ENCODE results near the gene ECE2. TPM values are rescaled to one million over a fixed set of nuclear protein-coding genes. Genes with fewer than 3 reads are reported as not detected.

Gene ECE2
- total RNA-seq, 4 donors from 2014 or later: not detected

DNA sequence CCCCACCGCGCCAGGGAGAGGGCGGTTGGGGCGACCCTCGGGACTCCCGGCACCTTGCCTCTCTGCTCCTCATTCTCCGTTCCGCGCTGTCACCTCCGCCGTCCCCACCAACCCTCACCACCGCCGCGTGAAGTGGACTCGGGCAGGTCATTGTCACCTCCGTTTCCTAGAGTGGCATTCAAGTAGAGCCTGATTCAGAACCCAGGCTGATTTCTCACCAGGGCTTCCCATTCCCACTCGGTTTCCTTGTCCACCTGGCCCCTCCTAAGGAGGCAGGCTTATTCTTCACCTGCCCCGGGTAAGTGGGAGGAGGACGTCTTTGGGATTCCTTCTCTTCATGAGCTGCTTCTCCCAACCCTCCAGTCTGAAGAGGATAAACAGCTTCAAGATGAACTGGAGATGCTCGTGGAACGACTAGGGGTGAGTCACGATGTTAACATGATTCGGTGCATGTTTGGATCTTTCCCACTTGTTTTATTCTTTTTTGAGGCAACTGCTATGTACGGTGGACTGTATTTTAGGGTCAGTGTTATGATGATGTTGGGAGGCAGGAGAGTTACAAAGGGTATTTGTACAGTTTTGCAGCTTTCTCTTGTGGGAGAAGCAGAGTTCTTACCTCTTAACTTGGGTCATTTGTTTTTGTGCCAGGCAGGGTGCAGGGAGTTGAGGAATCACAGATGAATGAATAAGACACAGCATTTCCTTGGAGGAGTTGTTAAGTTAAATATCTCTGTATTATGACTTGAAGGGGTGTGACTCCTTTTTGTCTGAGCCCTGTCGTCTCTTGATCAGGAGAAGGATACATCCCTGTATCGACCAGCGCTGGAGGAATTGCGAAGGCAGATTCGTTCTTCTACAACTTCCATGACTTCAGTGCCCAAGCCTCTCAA lies 23.9 kb downstream of the ECE2 start:
- 21 to 22% methylated on average over 23 to 26 of the region's 29 CpGs for WGBS, 2 donors
- no peaks in the 10 kb centered on the region for H3K27me3 ChIP-seq
- H3K36me3 ChIP-seq: peaks cover 36 to 41% of the 10 kb centered on the region in 2 donors
- DNase-seq: no peak
- peaks cover 11 to 13% of the 10 kb centered on the region in 2 donors for H3K4me1 ChIP-seq
- intact Hi-C loops (cut with DNase I): loop anchor here (5.0 kb wide), 1 partner anchor 122 kb away; no protein-coding TSS in a partner anchor
- no peak for TF ChIP-seq POLR2A (IDR thresholded peaks at IDR 0.05)
- TF ChIP-seq, protein P1, sequence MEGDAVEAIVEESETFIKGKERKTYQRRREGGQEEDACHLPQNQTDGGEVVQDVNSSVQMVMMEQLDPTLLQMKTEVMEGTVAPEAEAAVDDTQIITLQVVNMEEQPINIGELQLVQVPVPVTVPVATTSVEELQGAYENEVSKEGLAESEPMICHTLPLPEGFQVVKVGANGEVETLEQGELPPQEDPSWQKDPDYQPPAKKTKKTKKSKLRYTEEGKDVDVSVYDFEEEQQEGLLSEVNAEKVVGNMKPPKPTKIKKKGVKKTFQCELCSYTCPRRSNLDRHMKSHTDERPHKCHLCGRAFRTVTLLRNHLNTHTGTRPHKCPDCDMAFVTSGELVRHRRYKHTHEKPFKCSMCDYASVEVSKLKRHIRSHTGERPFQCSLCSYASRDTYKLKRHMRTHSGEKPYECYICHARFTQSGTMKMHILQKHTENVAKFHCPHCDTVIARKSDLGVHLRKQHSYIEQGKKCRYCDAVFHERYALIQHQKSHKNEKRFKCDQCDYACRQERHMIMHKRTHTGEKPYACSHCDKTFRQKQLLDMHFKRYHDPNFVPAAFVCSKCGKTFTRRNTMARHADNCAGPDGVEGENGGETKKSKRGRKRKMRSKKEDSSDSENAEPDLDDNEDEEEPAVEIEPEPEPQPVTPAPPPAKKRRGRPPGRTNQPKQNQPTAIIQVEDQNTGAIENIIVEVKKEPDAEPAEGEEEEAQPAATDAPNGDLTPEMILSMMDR (IDR thresholded peaks at IDR 0.05): no peak
- H3K27ac ChIP-seq: peak overlapping the region in 1 of 3 donors; percentile 54
- H3K9me3 ChIP-seq: no peaks in the 10 kb centered on the region
- peak overlapping the region; percentile 56 to 88 (median 56) for H3K4me3 ChIP-seq (replicated peaks in 1 of 3)

DNA sequence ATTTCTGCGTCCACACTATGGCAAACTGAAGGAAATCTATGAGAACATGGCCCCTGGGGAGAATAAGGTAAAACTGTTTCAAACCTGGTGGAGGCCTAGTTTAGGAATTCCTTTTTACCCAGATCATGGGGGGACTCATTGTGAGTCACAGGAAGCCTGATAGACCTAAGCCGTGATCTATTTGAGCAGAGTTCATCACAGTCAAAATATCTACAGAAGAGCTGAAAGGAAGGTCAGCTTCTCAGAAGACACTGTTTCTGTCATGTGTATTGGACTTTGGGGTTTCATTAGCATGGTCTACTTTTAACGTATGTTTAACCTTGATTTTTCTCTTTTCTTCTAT lies 24.5 kb downstream of the ECE2 start:
- intact Hi-C loops (cut with DNase I): loop anchor here (5.0 kb wide), 1 partner anchor 123 kb away; no protein-coding TSS in a partner anchor
- Histone ChIP-seq H3K4me1 (peaks cover 11 to 13% of the 10 kb centered on the region in 2 donors), H3K27me3 (no peaks in the 10 kb centered on the region), H3K9me3 (no peaks in the 10 kb centered on the region), H3K36me3 (peaks cover 39 to 44% of the 10 kb centered on the region in 2 donors), H3K4me3 (replicated peaks in 1 of 3) (peak overlapping the region in 1 of 3 donors; percentile 56), H3K27ac (no peak overlapping the region)
- TF ChIP-seq, protein P1 (IDR thresholded peaks at IDR 0.05): no peak
- no peak for TF ChIP-seq POLR2A (IDR thresholded peaks at IDR 0.05)
- no peak for DNase-seq
- 84 to 87% methylated on average over 3 of the region's 3 CpGs for WGBS, 2 donors

DNA sequence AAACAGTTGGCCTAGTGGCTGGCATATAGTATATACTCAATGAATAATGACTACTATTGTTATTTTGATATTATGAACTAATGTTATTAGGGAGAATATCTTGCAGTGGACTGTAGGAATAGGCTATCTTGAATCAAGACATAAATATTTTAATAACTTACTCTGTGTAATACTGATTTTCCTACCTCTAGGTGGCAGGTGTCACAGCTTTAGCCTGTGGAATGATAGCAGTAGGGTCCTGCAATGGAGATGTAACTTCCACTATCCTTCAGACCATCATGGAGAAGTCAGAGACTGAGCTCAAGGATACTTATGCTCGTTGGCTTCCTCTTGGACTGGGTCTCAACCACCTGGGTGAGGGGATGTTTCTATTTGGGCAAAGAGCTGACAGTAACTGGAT lies 29.8 kb downstream of the ECE2 start:
- H3K36me3 ChIP-seq: peaks cover 72 to 73% of the 10 kb centered on the region in 2 donors
- H3K27ac ChIP-seq: no peak overlapping the region
- DNase-seq: no peak
- 40 to 48% methylated on average over 1 of the region's 1 CpG for WGBS, 2 donors
- no peak for TF ChIP-seq POLR2A (IDR thresholded peaks at IDR 0.05)
- TF ChIP-seq, protein P1 (IDR thresholded peaks at IDR 0.05): peak in 1 of 6 experiments; percentile 26
- H3K27me3 ChIP-seq: no peaks in the 10 kb centered on the region
- no peaks in the 10 kb centered on the region for H3K9me3 ChIP-seq
- H3K4me1 ChIP-seq: peaks cover 0 to 2% of the 10 kb centered on the region in 2 donors
- intact Hi-C loops (cut with DNase I): no loop called here
- H3K4me3 ChIP-seq (replicated peaks in 1 of 3): no peak overlapping the region

DNA sequence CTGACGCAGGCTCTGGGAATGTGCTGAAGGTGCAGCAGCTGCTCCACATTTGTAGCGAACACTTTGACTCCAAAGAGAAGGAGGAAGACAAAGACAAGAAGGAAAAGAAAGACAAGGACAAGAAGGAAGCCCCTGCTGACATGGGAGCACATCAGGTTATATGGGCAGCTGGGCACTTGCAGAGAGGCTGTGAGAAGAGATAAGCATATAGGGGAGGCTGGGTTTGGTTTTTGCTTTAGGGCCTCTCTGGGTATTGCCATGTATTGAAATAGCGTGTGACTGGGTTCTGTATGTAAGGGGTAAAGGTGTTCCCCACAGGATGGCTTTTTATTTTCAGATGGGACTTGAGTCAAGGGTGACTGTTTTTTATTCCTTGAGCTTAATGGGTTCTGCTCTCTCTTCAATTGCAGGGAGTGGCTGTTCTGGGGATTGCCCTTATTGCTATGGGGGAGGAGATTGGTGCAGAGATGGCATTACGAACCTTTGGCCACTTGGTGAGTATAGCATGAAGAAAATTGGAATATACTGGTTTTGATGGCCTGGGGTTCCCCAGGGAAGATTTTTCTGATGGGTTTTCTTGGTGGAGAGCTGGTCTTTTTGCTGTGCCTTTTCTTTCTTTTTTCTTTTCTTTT lies 30.6 kb downstream of the ECE2 start:
- no peaks in the 10 kb centered on the region for H3K9me3 ChIP-seq
- no peaks in the 10 kb centered on the region for H3K27me3 ChIP-seq
- DNase-seq: no peak
- no peaks in the 10 kb centered on the region for H3K4me1 ChIP-seq
- no peak for TF ChIP-seq POLR2A (IDR thresholded peaks at IDR 0.05)
- TF ChIP-seq, protein P1 (IDR thresholded peaks at IDR 0.05): no peak
- 94 to 95% methylated on average over 4 of the region's 4 CpGs for WGBS, 2 donors
- no peak overlapping the region for H3K4me3 ChIP-seq (replicated peaks in 1 of 3)
- no peak overlapping the region for H3K27ac ChIP-seq
- intact Hi-C loops (cut with DNase I): no loop called here
- H3K36me3 ChIP-seq: peaks cover 68 to 69% of the 10 kb centered on the region in 2 donors

DNA sequence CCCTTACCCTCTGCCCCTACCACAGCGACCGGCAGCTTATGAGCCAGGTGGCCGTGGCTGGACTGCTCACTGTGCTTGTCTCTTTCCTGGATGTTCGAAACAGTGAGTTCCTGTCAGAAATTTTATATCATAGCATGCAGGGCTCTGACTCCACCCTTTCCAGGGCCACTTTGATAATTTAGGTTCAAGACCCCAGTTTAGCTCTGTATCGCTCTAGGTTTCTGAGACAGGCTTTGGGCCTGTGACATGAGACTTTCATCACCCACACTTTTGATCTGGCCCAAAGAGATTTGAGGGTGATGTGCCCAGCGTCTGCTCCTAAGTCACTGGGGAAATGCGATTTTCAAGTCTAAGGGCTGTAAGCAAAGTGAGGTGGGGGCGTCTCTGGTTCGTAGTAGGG lies 32.1 kb downstream of the ECE2 start:
- no peak for DNase-seq
- Histone ChIP-seq H3K27me3 (no peaks in the 10 kb centered on the region), H3K4me1 (no peaks in the 10 kb centered on the region), H3K36me3 (peaks cover 54 to 55% of the 10 kb centered on the region in 2 donors), H3K27ac (no peak overlapping the region), H3K9me3 (no peaks in the 10 kb centered on the region), H3K4me3 (replicated peaks in 1 of 3) (no peak overlapping the region)
- WGBS, 2 donors: 94 to 96% methylated on average over 9 of the region's 9 CpGs
- TF ChIP-seq, protein P1 (IDR thresholded peaks at IDR 0.05): no peak
- TF ChIP-seq POLR2A (IDR thresholded peaks at IDR 0.05): no peak
- intact Hi-C loops (cut with DNase I): no loop called here

Data from thyroid gland (tissue), 4 donors.